GM13977 (cell line): ENCODE data around the gene DLG4.

ENCODE experiments used
- DNase-seq: peaks from one replicate; pipeline ENCODE4 v3.0.0; 2012; ENCODE audit warnings: low spot score
- in situ Hi-C: fragments of 300-500 bp; cut with MboI; formaldehyde crosslinking; loops from one replicate; pipeline ENCODE4 v1.12.0; 2022; ENCODE audit warnings: low sequenced_read_pairs, low pct_unique_long_range_greater_than_20kb, mixed read lengths, inconsistent platforms; ENCODE audit not compliant: unreplicated experiment
- TF ChIP-seq, protein P1 (sequence below): IDR thresholded peaks from 2 replicates; pipeline ENCODE4 v1.5.1; 2012; ENCODE audit warnings: mild to moderate bottlenecking, control low read depth; ENCODE audit not compliant: insufficient read depth; ENCODE audit errors: extremely low read depth, missing control alignments

Gene DLG4

DNA sequence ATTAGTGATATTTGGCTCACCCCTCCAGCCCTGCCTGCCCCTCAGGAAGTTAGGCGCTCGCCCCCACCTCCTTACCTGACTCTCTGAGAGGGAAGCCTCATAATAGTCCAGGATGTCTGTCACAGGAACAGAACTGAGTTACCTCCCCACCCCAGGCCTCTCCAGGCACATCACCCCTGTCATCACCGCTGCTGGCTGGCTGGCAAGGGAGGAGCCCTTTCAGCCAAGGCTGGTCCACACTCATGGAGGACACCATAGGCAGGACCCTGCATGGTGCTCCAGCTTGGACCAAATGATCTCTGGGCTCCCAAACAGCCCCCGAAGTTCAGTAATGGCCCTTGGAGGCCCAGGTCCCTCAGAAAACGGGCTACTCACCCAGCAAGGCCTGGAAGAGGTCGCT is 1.5 kb downstream of the DLG4 start:
- in situ Hi-C loops: no loop called here
- TF ChIP-seq, protein P1, sequence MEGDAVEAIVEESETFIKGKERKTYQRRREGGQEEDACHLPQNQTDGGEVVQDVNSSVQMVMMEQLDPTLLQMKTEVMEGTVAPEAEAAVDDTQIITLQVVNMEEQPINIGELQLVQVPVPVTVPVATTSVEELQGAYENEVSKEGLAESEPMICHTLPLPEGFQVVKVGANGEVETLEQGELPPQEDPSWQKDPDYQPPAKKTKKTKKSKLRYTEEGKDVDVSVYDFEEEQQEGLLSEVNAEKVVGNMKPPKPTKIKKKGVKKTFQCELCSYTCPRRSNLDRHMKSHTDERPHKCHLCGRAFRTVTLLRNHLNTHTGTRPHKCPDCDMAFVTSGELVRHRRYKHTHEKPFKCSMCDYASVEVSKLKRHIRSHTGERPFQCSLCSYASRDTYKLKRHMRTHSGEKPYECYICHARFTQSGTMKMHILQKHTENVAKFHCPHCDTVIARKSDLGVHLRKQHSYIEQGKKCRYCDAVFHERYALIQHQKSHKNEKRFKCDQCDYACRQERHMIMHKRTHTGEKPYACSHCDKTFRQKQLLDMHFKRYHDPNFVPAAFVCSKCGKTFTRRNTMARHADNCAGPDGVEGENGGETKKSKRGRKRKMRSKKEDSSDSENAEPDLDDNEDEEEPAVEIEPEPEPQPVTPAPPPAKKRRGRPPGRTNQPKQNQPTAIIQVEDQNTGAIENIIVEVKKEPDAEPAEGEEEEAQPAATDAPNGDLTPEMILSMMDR: no peak
- no peak for DNase-seq

DNA sequence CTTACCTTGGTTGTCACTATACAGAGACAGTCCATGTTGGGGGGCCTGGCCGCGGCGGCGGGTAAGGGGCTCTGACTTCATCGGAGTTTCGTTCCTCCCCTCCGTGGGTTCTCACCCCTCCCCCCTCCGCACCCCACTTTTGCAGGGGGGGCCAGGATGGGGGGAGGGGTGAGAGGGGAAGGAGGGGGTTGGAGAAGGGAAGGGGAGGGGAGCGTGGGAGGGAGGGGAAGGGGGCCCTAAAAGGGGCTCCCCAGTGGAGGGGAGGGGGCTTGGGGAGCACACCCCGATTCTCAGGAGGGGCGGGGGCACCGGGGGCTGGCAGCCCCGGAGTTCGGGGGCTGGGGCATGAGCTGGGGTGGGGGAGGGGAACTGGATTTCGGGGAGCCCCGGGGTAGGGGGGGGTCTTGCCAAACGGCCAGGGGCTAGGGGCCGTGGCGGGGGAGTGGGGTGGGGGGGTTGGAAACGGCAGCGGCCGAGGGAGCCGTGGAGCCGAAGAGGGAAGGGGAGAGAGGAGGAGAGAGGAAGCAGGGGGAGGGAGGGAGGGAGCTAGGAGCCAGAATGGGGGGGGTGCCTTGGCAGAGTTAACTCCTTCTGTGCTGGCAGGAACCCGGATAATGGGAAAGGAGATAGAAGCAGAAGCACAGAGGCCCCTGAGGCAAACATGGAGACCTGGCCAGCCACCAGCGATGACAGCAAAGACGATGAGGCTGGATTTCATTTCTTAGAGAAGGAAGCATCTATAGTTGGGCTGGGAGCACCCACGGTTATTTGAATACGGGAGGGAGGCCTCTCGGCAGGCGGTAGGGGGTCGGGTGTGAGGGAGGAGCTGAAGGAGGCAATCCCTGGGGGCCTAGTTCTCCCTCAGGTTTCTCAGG is 2.3 kb downstream of the DLG4 start:
- TF ChIP-seq, protein P1: no peak
- in situ Hi-C loops: no loop called here
- DNase-seq: peak; percentile 64

DNA sequence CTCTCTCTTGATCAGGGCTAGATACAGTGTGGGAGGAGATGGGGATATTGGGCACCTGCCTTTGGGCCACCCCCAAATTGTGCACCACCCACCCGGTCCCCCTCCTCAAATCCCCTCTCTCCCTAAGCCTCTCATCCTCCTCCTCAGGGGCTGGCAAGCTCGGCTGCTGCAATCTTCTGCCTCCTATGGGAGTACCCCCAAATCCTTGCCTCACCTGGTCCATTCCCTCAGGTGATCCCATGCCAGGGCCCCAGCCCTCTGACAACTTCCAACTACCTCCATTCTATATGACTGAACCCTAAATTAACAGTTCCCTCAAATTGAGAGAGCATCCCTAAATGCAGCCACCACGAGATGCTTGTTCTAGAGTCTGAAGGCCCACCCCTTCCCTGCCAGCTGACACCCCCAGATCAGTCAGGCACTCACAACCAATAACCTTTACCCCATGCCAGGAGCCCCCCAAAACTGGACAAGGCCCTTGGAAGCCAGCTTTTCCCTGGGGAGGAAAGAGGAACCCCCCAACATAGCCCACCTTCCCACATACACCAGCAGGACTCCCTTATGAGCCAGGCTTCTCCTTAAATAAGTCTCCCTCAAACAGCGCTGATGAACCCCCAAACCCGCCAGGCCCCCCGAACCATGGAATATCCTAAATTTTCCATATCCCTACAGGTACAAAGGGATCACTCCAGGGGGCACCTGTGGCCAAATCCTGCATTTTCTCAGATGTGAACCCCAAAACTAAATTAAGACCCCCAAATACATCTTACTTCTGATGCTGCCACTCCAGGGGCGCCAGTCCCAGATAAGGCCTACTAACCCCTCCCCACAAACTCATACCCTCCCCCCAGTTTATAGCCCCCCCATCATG is 3.2 kb downstream of the DLG4 start:
- TF ChIP-seq, protein P1: no peak
- in situ Hi-C loops: no loop called here

GRCh38 chr17:7215652-7216180 is 3.9 kb downstream of the DLG4 start:
- no peak for DNase-seq
- TF ChIP-seq, protein P1: no peak
- in situ Hi-C loops: no loop called here

More for the DNA sequence above, 3.2 kb downstream of the DLG4 start:
- DNase-seq: no peak

DNA sequence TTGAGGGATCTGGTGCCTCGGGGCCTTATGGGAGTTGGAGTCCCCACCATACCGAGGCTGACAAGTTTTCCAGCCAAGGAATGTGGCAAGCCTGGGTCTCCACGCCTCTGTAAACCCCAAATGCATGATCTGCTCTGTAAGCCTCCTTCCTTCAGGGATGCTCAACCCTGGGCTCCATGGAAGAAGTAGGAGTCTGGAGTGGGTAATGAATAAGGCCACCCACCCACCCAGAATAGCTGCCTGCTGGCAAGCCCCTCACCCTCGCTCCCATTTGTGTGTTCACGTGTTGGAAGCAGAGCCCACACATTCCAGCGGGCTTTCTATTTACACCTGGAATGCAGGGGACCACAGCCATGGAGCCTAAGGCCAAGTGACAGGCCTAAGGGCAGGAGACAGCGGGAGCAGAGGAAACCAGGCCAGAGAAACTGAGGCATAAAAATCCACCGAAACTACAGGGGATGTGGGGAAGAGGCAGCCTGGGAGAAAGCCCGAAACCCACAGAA is 4.4 kb downstream of the DLG4 start:
- DNase-seq: no peak
- TF ChIP-seq, protein P1: no peak
- in situ Hi-C loops: no loop called here
